Bronchial epithelial cell (primary cell): ENCODE results near the gene PKP1. TPM values are rescaled to one million over a fixed set of nuclear protein-coding genes. Genes with fewer than 3 reads are reported as not detected.

Experiments
- DNase-seq: peaks from one replicate; pipeline ENCODE4 v3.0.0-alpha.2; 2010; ENCODE audit warnings: low read depth
- FAIRE-seq: peaks from 2 replicates; lab custom pipeline; 2011; peaks lifted over from hg19 to GRCh38; lab: Jason Lieb, UNC
- H3K27me3 ChIP-seq: 2 replicates; pipeline ENCODE4 v1.5.1; 2011; ENCODE audit warnings: low read length; ENCODE audit not compliant: control insufficient read depth, insufficient read depth
- H3K36me3 ChIP-seq: 2 replicates; pipeline ENCODE4 v1.5.1; 2011; ENCODE audit warnings: low read length; ENCODE audit not compliant: control insufficient read depth, insufficient read depth
- H3K4me3 ChIP-seq: 2 replicates; pipeline ENCODE4 v1.5.1; 2011; ENCODE audit warnings: mild to moderate bottlenecking, low read depth, low read length, control low read depth
- CTCF ChIP-seq: IDR thresholded peaks from 2 replicates; pipeline ENCODE4 v1.5.1; 2011; ENCODE audit warnings: mild to moderate bottlenecking, moderate library complexity, low read length, control low read depth, inconsistent platforms; ENCODE audit not compliant: insufficient read depth, severe bottlenecking
- total RNA-seq: library from RNA; depleted of rRNA; stranded (reverse); fragments of >200 nt; gene quantifications from 2 replicates; pipeline ENCODE4 v1.2.1, GENCODE V29; 2014

The PKP1 gene
- total RNA-seq, 1 donor from 2014 or later = 117 TPM

- no peak for FAIRE-seq
- H3K4me3 ChIP-seq = no peak overlapping the region
- H3K36me3 ChIP-seq = peaks cover 83% of the 10 kb centered on the region
- TF ChIP-seq CTCF = no peak
- DNase-seq = no peak
- H3K27me3 ChIP-seq = no peaks in the 10 kb centered on the region
Observed at GRCh38 chr1:201325678-201326060, 42.4 kb downstream of the PKP1 start.

- no peaks in the 10 kb centered on the region for H3K27me3 ChIP-seq
Observed at GRCh38 chr1:201326710-201327109, 43.4 kb downstream of the PKP1 start.

GRCh38 chr1:201327687-201328240, 44.5 kb downstream of the PKP1 start:
- Histone ChIP-seq H3K27me3 (no peaks in the 10 kb centered on the region), H3K4me3 (no peak overlapping the region), H3K36me3 (peaks cover 62% of the 10 kb centered on the region)
- no peak for TF ChIP-seq CTCF
- FAIRE-seq (peak; percentile 95), DNase-seq (peak; percentile 85)

More at GRCh38 chr1:201326710-201327109, 43.4 kb downstream of the PKP1 start:
- peak; percentile 70 for FAIRE-seq
- no peak for TF ChIP-seq CTCF
- Histone ChIP-seq H3K4me3 (no peak overlapping the region), H3K36me3 (peaks cover 73% of the 10 kb centered on the region)
- no peak for DNase-seq

GRCh38 chr1:201328576-201328975, 45.3 kb downstream of the PKP1 start:
- FAIRE-seq (no peak), DNase-seq (no peak)
- Histone ChIP-seq H3K36me3 (peaks cover 54% of the 10 kb centered on the region), H3K27me3 (no peaks in the 10 kb centered on the region), H3K4me3 (no peak overlapping the region)
- no peak for TF ChIP-seq CTCF

GRCh38 chr1:201329286-201329685, 46.0 kb downstream of the PKP1 start:
- Histone ChIP-seq H3K36me3 (peaks cover 47% of the 10 kb centered on the region), H3K4me3 (no peak overlapping the region), H3K27me3 (no peaks in the 10 kb centered on the region)
- FAIRE-seq (no peak), DNase-seq (no peak)
- no peak for TF ChIP-seq CTCF

- Histone ChIP-seq H3K27me3 (no peaks in the 10 kb centered on the region), H3K36me3 (peaks cover 42% of the 10 kb centered on the region), H3K4me3 (no peak overlapping the region)
- DNase-seq (no peak), FAIRE-seq (no peak)
- TF ChIP-seq CTCF = no peak
Observed at GRCh38 chr1:201329801-201330200, 46.5 kb downstream of the PKP1 start.
